IMR-90 (cell line): Measurements from ENCODE around the gene EXOC3L2. TPM values are rescaled to one million over a fixed set of nuclear protein-coding genes. Genes with fewer than 3 reads are reported as not detected.

Experiments
- ATAC-seq: fragments of 200-7000 bp; cut with Tn5 transposase; 2 replicates; pipeline ENCODE4 v1.9.1; 2020; ENCODE audit warnings: low read depth, mild to moderate bottlenecking, moderate library complexity
- BruUV-seq: library from RNA; stranded (reverse); fragments of 400-500 nt; replicated peaks from 2 replicates; lab custom pipeline; 2021; lab: Mats Ljungman, UMichigan
- CTCF ChIA-PET: fragments of 300-600 bp; formaldehyde crosslinking; extraction: SDS; loops from one replicate; lab custom pipeline; 2021; ENCODE audit warnings: antibody characterized with exemption; lab: Yijun Ruan, JAX
- POLR2A ChIA-PET: fragments of 300-600 bp; sonication (Branson Sonifier 250); formaldehyde crosslinking; loops from one replicate; lab custom pipeline; 2022; ENCODE audit warnings: antibody characterized with exemption; ENCODE audit not compliant: unreplicated experiment; lab: Charles Lee
- DNase-seq: peaks from one replicate; pipeline ENCODE4 v3.0.0; 2013
- H2AFZ ChIP-seq: replicated peaks from 2 replicates; pipeline ENCODE3; 2013; ENCODE audit warnings: low read length, mild to moderate bottlenecking; ENCODE audit not compliant: poor library complexity
- H2AK5ac ChIP-seq: 2 replicates; pipeline ENCODE4 v1.6.1; 2013; ENCODE audit warnings: low read depth, low read length, inconsistent platforms
- H2AK9ac ChIP-seq: replicated peaks from 2 replicates; pipeline ENCODE3; 2013; ENCODE audit warnings: mild to moderate bottlenecking, low read depth, low read length, moderate library complexity; ENCODE audit not compliant: poor library complexity
- H2BK120ac ChIP-seq: 2 replicates; pipeline ENCODE4 v1.6.1; 2013; ENCODE audit warnings: low read depth, low read length, inconsistent platforms
- H2BK15ac ChIP-seq: 3 replicates; pipeline ENCODE4 v1.6.1; 2013; ENCODE audit warnings: low read depth, low read length, inconsistent platforms
- H2BK20ac ChIP-seq: 2 replicates; pipeline ENCODE4 v1.6.1; 2013; ENCODE audit warnings: low read depth, mild to moderate bottlenecking, inconsistent platforms, low read length, moderate library complexity
- H2BK5ac ChIP-seq: 2 replicates; pipeline ENCODE4 v1.6.1; 2013; ENCODE audit warnings: mild to moderate bottlenecking, low read depth, low read length, inconsistent platforms; ENCODE audit not compliant: poor library complexity, severe bottlenecking
- H3K14ac ChIP-seq: replicated peaks from 2 replicates; pipeline ENCODE4 v1.6.1; 2013; ENCODE audit warnings: low read depth, low read length, inconsistent platforms
- H3K18ac ChIP-seq: 2 replicates; pipeline ENCODE4 v1.6.1; 2013; ENCODE audit warnings: low read depth, low read length, control low read depth
- H3K23ac ChIP-seq: 2 replicates; pipeline ENCODE4 v1.6.1; 2013; ENCODE audit warnings: low read depth, low read length, inconsistent platforms
- H3K27ac ChIP-seq: 2 replicates; pipeline ENCODE4 v1.5.1; 2013; ENCODE audit warnings: mild to moderate bottlenecking, control low read depth, low read length; ENCODE audit not compliant: insufficient read depth
- H3K27me3 ChIP-seq: 2 replicates; pipeline ENCODE4 v1.6.1; 2013; ENCODE audit warnings: low read length; ENCODE audit not compliant: control insufficient read depth, insufficient read depth
- H3K36me3 ChIP-seq: 2 replicates; pipeline ENCODE4 v1.6.1; 2013; ENCODE audit warnings: low read length, mixed read lengths; ENCODE audit not compliant: control insufficient read depth, insufficient read depth
- H3K4ac ChIP-seq: 2 replicates; pipeline ENCODE4 v1.6.1; 2013; ENCODE audit warnings: low read depth, low read length, inconsistent platforms
- H3K4me1 ChIP-seq: 2 replicates; pipeline ENCODE4 v1.6.1; 2013; ENCODE audit warnings: low read length, mixed read lengths; ENCODE audit not compliant: control insufficient read depth, insufficient read depth
- H3K4me2 ChIP-seq: 2 replicates; pipeline ENCODE4 v1.6.1; 2013; ENCODE audit warnings: low read depth, mild to moderate bottlenecking, control low read depth, low read length, moderate library complexity
- H3K4me3 ChIP-seq: 2 replicates; pipeline ENCODE4 v1.5.1; 2013; ENCODE audit warnings: low read depth, mild to moderate bottlenecking, control low read depth, low read length, moderate library complexity; ENCODE audit not compliant: insufficient read depth
- H3K56ac ChIP-seq: 2 replicates; pipeline ENCODE4 v1.6.1; 2013; ENCODE audit warnings: low read length, inconsistent platforms; ENCODE audit not compliant: insufficient read depth; ENCODE audit errors: extremely low read depth
- H3K79me1 ChIP-seq, 2 experiments: 2 replicates each; pipeline ENCODE4 v1.6.1; 2013; ENCODE audit warnings: low read length in 2 of 2, inconsistent platforms in 1 of 2, low read depth in 1 of 2
- H3K9ac ChIP-seq: 2 replicates; pipeline ENCODE4 v1.6.1; 2013; ENCODE audit warnings: low read depth, low read length, control low read depth
- H3K9me1 ChIP-seq: 2 replicates; pipeline ENCODE4 v1.6.1; 2013; ENCODE audit warnings: low read length, inconsistent platforms; ENCODE audit not compliant: insufficient read depth
- H3K9me3 ChIP-seq: 2 replicates; pipeline ENCODE4 v1.6.1; 2013; ENCODE audit warnings: low read length; ENCODE audit not compliant: control insufficient read depth, insufficient read depth
- H4K20me1 ChIP-seq: 2 replicates; pipeline ENCODE4 v1.6.1; 2013; ENCODE audit warnings: low read length, inconsistent platforms; ENCODE audit not compliant: insufficient read depth
- H4K5ac ChIP-seq: 2 replicates; pipeline ENCODE4 v1.6.1; 2013; ENCODE audit warnings: mild to moderate bottlenecking, low read depth, low read length, control low read depth
- H4K8ac ChIP-seq, 2 experiments: 2 replicates each; pipeline ENCODE4 v1.6.1; 2013; ENCODE audit warnings: low read depth in 2 of 2, low read length in 2 of 2, control low read depth in 1 of 2, inconsistent platforms in 1 of 2
- H4K91ac ChIP-seq: 2 replicates; pipeline ENCODE4 v1.6.1; 2013; ENCODE audit warnings: low read depth, low read length, inconsistent platforms; ENCODE audit not compliant: insufficient read depth
- MXI1 ChIP-seq: IDR thresholded peaks from 2 replicates; pipeline ENCODE4 v1.6.1; 2012; ENCODE audit warnings: low read depth, mild to moderate bottlenecking, low read length, moderate library complexity, borderline replicate concordance
- POLR2A ChIP-seq: IDR thresholded peaks from 2 replicates; pipeline ENCODE4 v1.6.1; 2012; ENCODE audit warnings: mild to moderate bottlenecking, low read depth, low read length
- RCOR1 ChIP-seq: IDR thresholded peaks from 2 replicates; pipeline ENCODE4 v1.6.1; 2012; ENCODE audit warnings: mild to moderate bottlenecking, low read length, improper control_type of control experiment; ENCODE audit not compliant: insufficient replicate concordance
- WGBS, 2 experiments: methylation state at CpG; one replicate each; pipeline versions ENCODE4 v1.1.5 to v1.1.7; 2013; ENCODE audit warnings: missing lambda C conversion rate in 2 of 2; ENCODE audit not compliant: insufficient read length in 1 of 2; ENCODE audit errors: extremely low coverage in 2 of 2; 5-methylcytosine and 5-hydroxymethylcytosine counted together
- dilution Hi-C: fragments of 300-500 bp; cut with HindIII; formaldehyde crosslinking; loops from one replicate; pipeline ENCODE4 v1.14.3; 2018; ENCODE audit warnings: low sequenced_read_pairs; ENCODE audit not compliant: unreplicated experiment
- in situ Hi-C: fragments of 300-500 bp; cut with MboI; formaldehyde crosslinking; loops from 3 replicates; pipeline ENCODE4 v1.14.3; 2019; ENCODE audit warnings: low sequenced_read_pairs, inconsistent platforms, mixed read lengths
- intact Hi-C: fragments of 100-400 bp; cut with micrococcal nuclease; formaldehyde crosslinking; loops from 2 replicates; pipeline ENCODE4 v1.10.0; 2022
- polyA plus RNA-seq, 3 experiments: library from polyadenylated mRNA; depleted of rRNA; stranded (reverse); fragments of >200 nt; gene quantifications; 2 replicates each; pipeline ENCODE4 v1.2.3, GENCODE V29; 2012; ENCODE audit warnings: low replicate concordance in 1 of 3
- total RNA-seq: library from RNA; depleted of rRNA; stranded (reverse); fragments of >200 nt; gene quantifications from 2 replicates; pipeline ENCODE4 v1.2.3, GENCODE V29; 2012

EXOC3L2 gene
- total and polyA plus RNA-seq, 2 of the 4 experiments (the other 2 are of a cell fraction), result 0.03 TPM; not detected in 1

GRCh38 chr19:45250216-45250831, 5.1 kb upstream of the EXOC3L2 start:
- peak overlapping the region; percentile 6 for H2AK9ac ChIP-seq
- no peak for TF ChIP-seq POLR2A
- TF ChIP-seq RCOR1, result no peak
- TF ChIP-seq MXI1, result no peak
- H3K18ac ChIP-seq, result peak overlapping the region; percentile 22
- peak overlapping the region; percentile 98 for H2AFZ ChIP-seq
- intact Hi-C loops, result loop anchor here (5.0 kb wide), 1 partner anchor 87 kb away; no protein-coding TSS in a partner anchor
- peak overlapping the region; percentile 79 for H3K14ac ChIP-seq
- H3K4me1 ChIP-seq, result peaks cover 18% of the 10 kb centered on the region
- peak overlapping the region; percentile 71 for H3K9ac ChIP-seq
- no peaks in the 10 kb centered on the region for H3K27me3 ChIP-seq
- H2AK5ac ChIP-seq, result no peak overlapping the region
- peak overlapping the region; percentile 98 for H3K4me2 ChIP-seq
- no CpG with 5 or more reads among the region's 14 CpGs for WGBS, 2 experiments
- H3K9me1 ChIP-seq, result peaks cover 6% of the 10 kb centered on the region; the same call in 1 of the 2 replicates
- peak overlapping the region; percentile 52 for H3K4ac ChIP-seq
- dilution Hi-C loops, result no loop called here
- H3K9me3 ChIP-seq, result no peaks in the 10 kb centered on the region
- ATAC-seq (no peak; the same call in 1 of the 2 replicates), DNase-seq (no peak)
- peak overlapping the region; percentile 42; the same call in 1 of the 2 replicates for H3K56ac ChIP-seq
- in situ Hi-C loops, result no loop called here
- H4K20me1 ChIP-seq, result peaks cover 28% of the 10 kb centered on the region
- peaks cover 23 to 37% of the 10 kb centered on the region in 2 experiments for H3K79me1 ChIP-seq
- peak overlapping the region; percentile 44; the same call in 1 of the 3 replicates for H2BK15ac ChIP-seq
- peaks cover 10% of the 10 kb centered on the region for H3K36me3 ChIP-seq
- peak overlapping the region; percentile 77 for H3K4me3 ChIP-seq
- ChIA-PET CTCF (no interaction called here), POLR2A (interaction anchor here (0.9 kb wide), 1 partner anchor 14 kb away, joined by 3 read pairs; no protein-coding TSS in a partner anchor)
- H4K8ac ChIP-seq, result peak overlapping the region; percentile 68 to 91
- no peak overlapping the region; the same call in 1 of the 2 replicates for H2BK120ac ChIP-seq
- peak overlapping the region; percentile 98 for H4K5ac ChIP-seq
- H4K91ac ChIP-seq, result peak overlapping the region; percentile 26; the same call in 1 of the 2 replicates
- H2BK5ac ChIP-seq, result peak overlapping the region; percentile 48
- peak overlapping the region; percentile 61 for H3K27ac ChIP-seq
- peak overlapping the region; percentile 72; the same call in 1 of the 2 replicates for H3K23ac ChIP-seq
- BruUV-seq, result no TSS peak
- H2BK20ac ChIP-seq, result 0 out of 2 replicates have a peak overlapping the region, but pooled peaks have one; percentile 64
